ENCODE data around the gene KCNK16. TPM values are rescaled to one million over a fixed set of nuclear protein-coding genes. Genes with fewer than 3 reads are reported as not detected.

Gene KCNK16
- total and polyA plus RNA-seq, 2 donors (not counting 1 experiment from before 2014, with no cell fraction given), result not detected

- Mint-ChIP-seq H3K4me3 (no peak overlapping the region), H3K27me3 (peaks cover 17% of the 10 kb centered on the region), H3K4me1 (no peaks in the 10 kb centered on the region), H3K9me3 (ENCODE audit: insufficient read depth) (peaks cover 3% of the 10 kb centered on the region), H3K27ac (no peak overlapping the region)
- Histone ChIP-seq H3K4me1 (ENCODE audit: control insufficient read depth in 2 of 2, insufficient read depth in 2 of 2, low read length in 2 of 2) (no peaks in the 10 kb centered on the region), H3K4me2 (replicated peaks; ENCODE audit: low read depth, low read length, poor library complexity, severe bottlenecking) (no peak overlapping the region), H3K9ac (ENCODE audit: low read length) (no peak overlapping the region), H3K36me3 (replicated peaks in 1 of 2; ENCODE audit: control extremely low read depth in 1 of 2, control insufficient read depth in 1 of 2, extremely low read depth in 1 of 2, insufficient read depth in 2 of 2, low read length in 1 of 2) (no peaks in the 10 kb centered on the region), H4K20me1 (ENCODE audit: control insufficient read depth, insufficient read depth, low read length, poor library complexity, severe bottlenecking) (no peaks in the 10 kb centered on the region), H3K27me3 (replicated peaks in 1 of 4; ENCODE audit: control extremely low read depth in 1 of 4, control insufficient read depth in 3 of 4, insufficient read depth in 4 of 4, low read length in 3 of 4) (peaks cover 0 to 4% (median 0%) of the 10 kb centered on the region in 4 experiments), H2AFZ (ENCODE audit: insufficient read depth, low read depth, low read length, poor library complexity, severe bottlenecking) (no peak overlapping the region), H3K79me2 (ENCODE audit: control insufficient read depth, insufficient read depth, low read length) (no peaks in the 10 kb centered on the region), H3K27ac (ENCODE audit: low read length in 2 of 2) (no peak overlapping the region), H3K4me3 (ENCODE audit: control extremely low read depth in 1 of 5, extremely low read depth in 1 of 5, insufficient read depth in 1 of 5, low read depth in 2 of 5, low read length in 4 of 5) (no peak overlapping the region), H3K9me3 (ENCODE audit: control extremely low read depth in 1 of 3, control insufficient read depth in 2 of 3, insufficient read depth in 1 of 3, low read length in 2 of 3) (no peaks in the 10 kb centered on the region)
- DNase-seq (no peak), ATAC-seq (ENCODE audit: low read depth) (no peak)
- POLR2A ChIA-PET, result no interaction called here
- TF ChIP-seq EZH2 (IDR thresholded peaks at IDR 0.05; ENCODE audit: borderline replicate concordance, insufficient read depth, low read depth, low read length, poor library complexity, severe bottlenecking), result no peak
- TF ChIP-seq, protein P1, sequence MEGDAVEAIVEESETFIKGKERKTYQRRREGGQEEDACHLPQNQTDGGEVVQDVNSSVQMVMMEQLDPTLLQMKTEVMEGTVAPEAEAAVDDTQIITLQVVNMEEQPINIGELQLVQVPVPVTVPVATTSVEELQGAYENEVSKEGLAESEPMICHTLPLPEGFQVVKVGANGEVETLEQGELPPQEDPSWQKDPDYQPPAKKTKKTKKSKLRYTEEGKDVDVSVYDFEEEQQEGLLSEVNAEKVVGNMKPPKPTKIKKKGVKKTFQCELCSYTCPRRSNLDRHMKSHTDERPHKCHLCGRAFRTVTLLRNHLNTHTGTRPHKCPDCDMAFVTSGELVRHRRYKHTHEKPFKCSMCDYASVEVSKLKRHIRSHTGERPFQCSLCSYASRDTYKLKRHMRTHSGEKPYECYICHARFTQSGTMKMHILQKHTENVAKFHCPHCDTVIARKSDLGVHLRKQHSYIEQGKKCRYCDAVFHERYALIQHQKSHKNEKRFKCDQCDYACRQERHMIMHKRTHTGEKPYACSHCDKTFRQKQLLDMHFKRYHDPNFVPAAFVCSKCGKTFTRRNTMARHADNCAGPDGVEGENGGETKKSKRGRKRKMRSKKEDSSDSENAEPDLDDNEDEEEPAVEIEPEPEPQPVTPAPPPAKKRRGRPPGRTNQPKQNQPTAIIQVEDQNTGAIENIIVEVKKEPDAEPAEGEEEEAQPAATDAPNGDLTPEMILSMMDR (IDR thresholded peaks at IDR 0.05), result no peak
- WGBS (ENCODE audit: insufficient coverage), result 54% methylated on average over 4 of the region's 7 CpGs
- CTCF ChIA-PET, result no interaction called here
- intact Hi-C loops (cut with micrococcal nuclease), result no loop called here
These were observed 54.3 kb downstream of the KCNK16 start for GRCh38 chr6:39268171-39268570.

GRCh38 chr6:39266782-39267355 is 55.6 kb downstream of the KCNK16 start:
- peaks cover 15% of the 10 kb centered on the region for H3K27me3 Mint-ChIP-seq
- Histone ChIP-seq H4K20me1 (ENCODE audit: control insufficient read depth, insufficient read depth, low read length, poor library complexity, severe bottlenecking) (no peaks in the 10 kb centered on the region), H3K36me3 (replicated peaks in 1 of 2; ENCODE audit: control extremely low read depth in 1 of 2, control insufficient read depth in 1 of 2, extremely low read depth in 1 of 2, insufficient read depth in 2 of 2, low read length in 1 of 2) (no peaks in the 10 kb centered on the region), H3K27ac (ENCODE audit: low read length in 2 of 2) (no peak overlapping the region), H3K27me3 (replicated peaks in 1 of 4; ENCODE audit: control extremely low read depth in 1 of 4, control insufficient read depth in 3 of 4, insufficient read depth in 4 of 4, low read length in 3 of 4) (peaks cover 0 to 6% (median under 1%) of the 10 kb centered on the region in 4 experiments), H3K9ac (ENCODE audit: low read length) (no peak overlapping the region), H3K79me2 (ENCODE audit: control insufficient read depth, insufficient read depth, low read length) (no peaks in the 10 kb centered on the region), H3K9me3 (ENCODE audit: control extremely low read depth in 1 of 3, control insufficient read depth in 2 of 3, insufficient read depth in 1 of 3, low read length in 2 of 3) (no peaks in the 10 kb centered on the region), H3K4me2 (replicated peaks; ENCODE audit: low read depth, low read length, poor library complexity, severe bottlenecking) (no peak overlapping the region), H2AFZ (ENCODE audit: insufficient read depth, low read depth, low read length, poor library complexity, severe bottlenecking) (no peak overlapping the region), H3K4me3 (ENCODE audit: control extremely low read depth in 1 of 5, extremely low read depth in 1 of 5, insufficient read depth in 1 of 5, low read depth in 2 of 5, low read length in 4 of 5) (no peak overlapping the region), H3K4me1 (ENCODE audit: control insufficient read depth in 2 of 2, insufficient read depth in 2 of 2, low read length in 2 of 2) (no peaks in the 10 kb centered on the region)
- WGBS (ENCODE audit: insufficient coverage), result 84% methylated on average over 5 of the region's 5 CpGs
- H3K27ac Mint-ChIP-seq, result no peak overlapping the region
- ChIA-PET CTCF (interaction anchor here (0.9 kb wide), 1 partner anchor 36 kb away, joined by 3 read pairs; no protein-coding TSS in a partner anchor), POLR2A (no interaction called here)
- H3K4me1 Mint-ChIP-seq, result no peaks in the 10 kb centered on the region
- peaks cover 3% of the 10 kb centered on the region for H3K9me3 Mint-ChIP-seq (ENCODE audit: insufficient read depth)
- intact Hi-C loops (cut with micrococcal nuclease), result no loop called here
- ATAC-seq (ENCODE audit: low read depth) (no peak), DNase-seq (no peak)
- TF ChIP-seq EZH2 (IDR thresholded peaks at IDR 0.05; ENCODE audit: borderline replicate concordance, insufficient read depth, low read depth, low read length, poor library complexity, severe bottlenecking), result no peak
- TF ChIP-seq, protein P1 (IDR thresholded peaks at IDR 0.05), result no peak
- H3K4me3 Mint-ChIP-seq, result no peak overlapping the region

Measured in B cell (primary cell).